ENCODE data around the gene NPTXR.
"Not testable (repeated sequence)": the region's sequence is repeated elsewhere in the genome, so short reads cannot be mapped to it uniquely, and the experiment has no call there.

The NPTXR gene

GRCh38 chr22:38868286-38868721 is 24.5 kb upstream of the NPTXR start:
- peak in 1 of 2 donors; percentile 16 for DNase-seq

GRCh38 chr22:38867471-38868285 is 23.9 kb upstream of the NPTXR start:
- DNase-seq: peak in 1 of 2 donors; percentile 14

GRCh38 chr22:38867124-38867455 is 23.3 kb upstream of the NPTXR start:
- DNase-seq: no peak

- no peak for DNase-seq
Measured at GRCh38 chr22:38866399-38867123, 22.7 kb upstream of the NPTXR start.

- DNase-seq: no peak
Measured at GRCh38 chr22:38866024-38866398, 22.2 kb upstream of the NPTXR start.

GRCh38 chr22:38865201-38866023 is 21.6 kb upstream of the NPTXR start:
- no peak for DNase-seq

- DNase-seq: no peak
Measured at GRCh38 chr22:38864361-38865191, 20.7 kb upstream of the NPTXR start.

GRCh38 chr22:38863531-38864131 is 19.8 kb upstream of the NPTXR start:
- no peak for DNase-seq

- no peak for DNase-seq
Measured at GRCh38 chr22:38862375-38863329, 18.8 kb upstream of the NPTXR start.

- no peak for DNase-seq
Measured at GRCh38 chr22:38861927-38862326, 18.1 kb upstream of the NPTXR start.

- no peak for DNase-seq
Measured at GRCh38 chr22:38861170-38861876, 17.5 kb upstream of the NPTXR start.

GRCh38 chr22:38860283-38861169 is 16.7 kb upstream of the NPTXR start:
- DNase-seq: no peak

- DNase-seq: no peak
Measured at GRCh38 chr22:38859581-38860282, 15.9 kb upstream of the NPTXR start.

GRCh38 chr22:38858492-38858891 is 14.7 kb upstream of the NPTXR start:
- no peak for DNase-seq

GRCh38 chr22:38854476-38854875 is 10.6 kb upstream of the NPTXR start:
- DNase-seq: not testable (repeated sequence)

GRCh38 chr22:38853883-38854282 is 10.1 kb upstream of the NPTXR start:
- not testable (repeated sequence) for DNase-seq

- no peak for DNase-seq
Measured at GRCh38 chr22:38853196-38853651, 9.4 kb upstream of the NPTXR start.

- DNase-seq: no peak
Measured at GRCh38 chr22:38852522-38852921, 8.7 kb upstream of the NPTXR start.

All from stimulated activated CD4-positive, alpha-beta T cell treated with anti-CD3 and anti-CD28 coated beads, Interleukin-2, amount 100 ng/mL, for 24 hours (primary cell).